T-cell (primary cell): ENCODE results near the gene GIT2. TPM values are rescaled to one million over a fixed set of nuclear protein-coding genes. Genes with fewer than 3 reads are reported as not detected.

ENCODE experiments used
- ATAC-seq, 4 experiments: fragments of 200-7000 bp in 3 of 4; fragments of 150-1000 bp in 1 of 4; cut with Tn5 transposase; replicated peaks in 1 of 4; 1 replicate in 3 of 4; 2 replicates in 1 of 4; pipeline ENCODE4 v1.10.0; 2021; ENCODE audit warnings: moderate library complexity in 3 of 4, mild to moderate bottlenecking in 2 of 4, moderate number of reproducible peaks in 1 of 4
- CTCF ChIA-PET, 2 donors: fragments of 300-600 bp; sonication (Branson Sonifier 250); formaldehyde crosslinking; loops; one replicate each; lab custom pipeline; 2022; ENCODE audit warnings: antibody characterized with exemption in 2 of 2; lab: Charles Lee
- POLR2A ChIA-PET, 2 donors: fragments of 300-600 bp; sonication (Branson Sonifier 250); formaldehyde crosslinking; loops; one replicate each; lab custom pipeline; 2022; ENCODE audit warnings: antibody characterized with exemption in 2 of 2; lab: Charles Lee
- DNase-seq, 35 experiments: peaks; one replicate each; pipeline versions ENCODE4 v3.0.0 to v3.0.0-alpha.2; 2013 to 2023
- H3K27ac ChIP-seq: one replicate; pipeline ENCODE4 v1.5.1; 2013; ENCODE audit warnings: low read length
- H3K27me3 ChIP-seq, 2 experiments: replicated peaks in 1 of 2; 1 replicate in 1 of 2; 2 replicates in 1 of 2; pipeline versions ENCODE4 v1.6.1 to v1.7.0; 2013; ENCODE audit warnings: low read length in 1 of 2, mixed read lengths in 1 of 2; ENCODE audit not compliant: control insufficient read depth in 2 of 2, insufficient read depth in 2 of 2; ENCODE audit errors: extremely low read depth in 1 of 2
- H3K36me3 ChIP-seq, 2 donors: 1 replicate in 1 of 2; 2 replicates in 1 of 2; pipeline versions ENCODE4 v1.6.1 to v1.7.0; 2013; ENCODE audit warnings: low read length in 1 of 2; ENCODE audit not compliant: control insufficient read depth in 2 of 2, insufficient read depth in 1 of 2; ENCODE audit errors: extremely low read depth in 1 of 2
- H3K4me1 ChIP-seq, 2 experiments: 1 replicate in 1 of 2; 2 replicates in 1 of 2; pipeline versions ENCODE4 v1.6.1 to v1.7.0; 2013; ENCODE audit warnings: low read length in 2 of 2, mixed read lengths in 1 of 2; ENCODE audit not compliant: insufficient read depth in 2 of 2, control insufficient read depth in 1 of 2; ENCODE audit errors: extremely low read depth in 1 of 2
- H3K4me3 ChIP-seq, 2 donors: 1 replicate in 1 of 2; 2 replicates in 1 of 2; pipeline versions ENCODE4 v1.5.1 to v1.7.0; 2013; ENCODE audit warnings: mild to moderate bottlenecking in 2 of 2, low read length in 1 of 2, moderate library complexity in 1 of 2; ENCODE audit not compliant: control insufficient read depth in 1 of 2; ENCODE audit errors: extremely low read depth in 1 of 2
- H3K9me3 ChIP-seq: 2 replicates; pipeline ENCODE4 v1.7.0; 2013
- H3K27ac Mint-ChIP-seq, 2 donors: one replicate each; pipeline ENCODE4 v1.8.0; 2020 to 2021; ENCODE audit warnings: mild to moderate bottlenecking in 2 of 2, mixed read lengths in 2 of 2
- H3K27me3 Mint-ChIP-seq, 2 donors: one replicate each; pipeline ENCODE4 v1.8.0; 2021 to 2022; ENCODE audit warnings: mixed read lengths in 2 of 2
- H3K36me3 Mint-ChIP-seq: one replicate; pipeline ENCODE4 v1.8.0; 2021; ENCODE audit warnings: mixed read lengths
- H3K4me1 Mint-ChIP-seq, 3 donors: one replicate each; pipeline ENCODE4 v1.8.0; 2020 to 2022; ENCODE audit warnings: mixed read lengths in 3 of 3, mild to moderate bottlenecking in 1 of 3
- H3K4me3 Mint-ChIP-seq, 3 donors: one replicate each; pipeline ENCODE4 v1.8.0; 2020 to 2022; ENCODE audit warnings: mild to moderate bottlenecking in 3 of 3, mixed read lengths in 3 of 3, moderate library complexity in 3 of 3
- H3K9me3 Mint-ChIP-seq, 3 donors: one replicate each; pipeline ENCODE4 v1.8.0; 2020 to 2022; ENCODE audit warnings: mixed read lengths in 3 of 3
- WGBS: methylation state at CpG from one replicate; pipeline ENCODE4 v1.1.5; 2013; ENCODE audit warnings: missing lambda C conversion rate; ENCODE audit not compliant: insufficient coverage; 5-methylcytosine and 5-hydroxymethylcytosine counted together
- total RNA-seq, 35 experiments: library from RNA in 6 of 35; stranded (reverse) in 6 of 35; fragments of 120-200 nt in 1 of 35; gene quantifications; one replicate each; pipeline versions ENCODE4 v1.2.1 to v1.2.4 and lab custom pipeline; 2013 to 2026

The GIT2 gene
- total RNA-seq, 5 donors from 2014 or later (not counting 1 experiment from before 2014, with no cell fraction given): 96.7 to 132 (median 108) TPM

GRCh38 chr12:109967383-109968031, 28.7 kb downstream of the GIT2 start:
- CTCF ChIA-PET: interaction anchor here in 1 of 2 donors (0.5 to 1.2 kb wide), 4 partner anchors 9 to 114 kb away, joined by 3 to 5 read pairs (median 3); no protein-coding TSS in a partner anchor
- H3K4me3 ChIP-seq: peak overlapping the region in 1 of 2 donors; percentile 18
- H3K36me3 Mint-ChIP-seq: peaks cover 40% of the 10 kb centered on the region
- H3K27ac ChIP-seq: peak overlapping the region; percentile 63
- WGBS: 52% methylated on average over 4 of the region's 8 CpGs
- peak overlapping the region; percentile 74 to 86 for H3K27ac Mint-ChIP-seq
- H3K36me3 ChIP-seq: peaks cover 8 to 66% of the 10 kb centered on the region in 2 donors
- H3K4me3 Mint-ChIP-seq: peak overlapping the region; percentile 40 to 55 (median 45)
- DNase-seq (no peak), ATAC-seq (peak in 2 of 4 experiments; percentile 16 to 48)
- H3K4me1 ChIP-seq: peaks cover 0 to 16% of the 10 kb centered on the region in 2 experiments
- POLR2A ChIA-PET: interaction anchor here (0.6 kb wide), 2 partner anchors 10 to 27 kb away, joined by 3 read pairs; no protein-coding TSS in a partner anchor
- H3K9me3 ChIP-seq: no peaks in the 10 kb centered on the region
- no peaks in the 10 kb centered on the region for H3K27me3 Mint-ChIP-seq
- H3K9me3 Mint-ChIP-seq: no peaks in the 10 kb centered on the region
- H3K27me3 ChIP-seq: no peaks in the 10 kb centered on the region
- peaks cover 0 to 28% (median 13%) of the 10 kb centered on the region in 3 donors for H3K4me1 Mint-ChIP-seq

GRCh38 chr12:109966546-109966945, 29.6 kb downstream of the GIT2 start:
- Mint-ChIP-seq H3K4me3 (no peak overlapping the region), H3K9me3 (no peaks in the 10 kb centered on the region), H3K36me3 (peaks cover 42% of the 10 kb centered on the region), H3K27ac (peak overlapping the region; percentile 54 to 87), H3K4me1 (peaks cover 0 to 26% (median 13%) of the 10 kb centered on the region in 3 donors), H3K27me3 (no peaks in the 10 kb centered on the region)
- Histone ChIP-seq H3K4me1 (peaks cover 0 to 18% of the 10 kb centered on the region in 2 experiments), H3K36me3 (peaks cover 8 to 69% of the 10 kb centered on the region in 2 donors), H3K4me3 (no peak overlapping the region), H3K9me3 (no peaks in the 10 kb centered on the region), H3K27ac (no peak overlapping the region), H3K27me3 (no peaks in the 10 kb centered on the region)
- WGBS: 100% methylated on average over 1 of the region's 4 CpGs
- ChIA-PET CTCF (interaction anchor here in 1 of 2 donors (0.6 to 1.2 kb wide), 3 partner anchors 26 to 113 kb away, joined by 3 to 4 read pairs (median 3); no protein-coding TSS in a partner anchor), POLR2A (no interaction called here)
- DNase-seq (no peak), ATAC-seq (no peak)

GRCh38 chr12:109963743-109964429, 32.3 kb downstream of the GIT2 start:
- H3K27me3 ChIP-seq: no peaks in the 10 kb centered on the region
- H3K4me3 Mint-ChIP-seq: no peak overlapping the region
- H3K4me1 Mint-ChIP-seq: peaks cover 0 to 24% (median 11%) of the 10 kb centered on the region in 3 donors
- ATAC-seq (no peak), DNase-seq (no peak)
- ChIA-PET POLR2A (no interaction called here), CTCF (no interaction called here)
- no peaks in the 10 kb centered on the region for H3K27me3 Mint-ChIP-seq
- H3K36me3 ChIP-seq: peaks cover 11 to 73% of the 10 kb centered on the region in 2 donors
- H3K4me1 ChIP-seq: peaks cover 0 to 13% of the 10 kb centered on the region in 2 experiments
- no peak overlapping the region for H3K27ac Mint-ChIP-seq
- H3K9me3 ChIP-seq: no peaks in the 10 kb centered on the region
- H3K36me3 Mint-ChIP-seq: peaks cover 53% of the 10 kb centered on the region
- H3K27ac ChIP-seq: no peak overlapping the region
- WGBS: no CpG with 5 or more reads among the region's 4 CpGs
- H3K9me3 Mint-ChIP-seq: no peaks in the 10 kb centered on the region
- no peak overlapping the region for H3K4me3 ChIP-seq

GRCh38 chr12:109963330-109963729, 32.8 kb downstream of the GIT2 start:
- H3K27me3 ChIP-seq: no peaks in the 10 kb centered on the region
- Mint-ChIP-seq H3K4me3 (no peak overlapping the region), H3K27ac (peak overlapping the region; percentile 22 to 25), H3K9me3 (no peaks in the 10 kb centered on the region), H3K4me1 (peaks cover 0 to 24% (median 11%) of the 10 kb centered on the region in 3 donors), H3K36me3 (peaks cover 58% of the 10 kb centered on the region), H3K27me3 (no peaks in the 10 kb centered on the region)
- DNase-seq: no peak
- POLR2A ChIA-PET: no interaction called here
- CTCF ChIA-PET: no interaction called here
- H3K27ac ChIP-seq: no peak overlapping the region
- 100% methylated on average over 1 of the region's 1 CpG for WGBS
- H3K4me1 ChIP-seq: peaks cover 0 to 8% of the 10 kb centered on the region in 2 experiments
- H3K36me3 ChIP-seq: peaks cover 11 to 75% of the 10 kb centered on the region in 2 donors
- ATAC-seq: no peak
- H3K4me3 ChIP-seq: no peak overlapping the region
- no peaks in the 10 kb centered on the region for H3K9me3 ChIP-seq

- WGBS: no CpG with 5 or more reads among the region's 3 CpGs
- H3K4me1 ChIP-seq: peaks cover 0 to 3% of the 10 kb centered on the region in 2 experiments
- POLR2A ChIA-PET: no interaction called here
These were observed 33.8 kb downstream of the GIT2 start for GRCh38 chr12:109962398-109962797.

GRCh38 chr12:109961612-109962011, 34.6 kb downstream of the GIT2 start:
- ATAC-seq (no peak), DNase-seq (no peak)
- H3K4me1 Mint-ChIP-seq: peaks cover 0 to 13% (median 2%) of the 10 kb centered on the region in 3 donors
- no peaks in the 10 kb centered on the region for H3K9me3 Mint-ChIP-seq
- ChIA-PET CTCF (interaction anchor here in 1 of 2 donors (0.5 kb wide), 1 partner anchor 25 kb away, joined by 4 read pairs; no protein-coding TSS in a partner anchor), POLR2A (no interaction called here)
- no peak overlapping the region for H3K27ac Mint-ChIP-seq
- no peaks in the 10 kb centered on the region for H3K27me3 ChIP-seq
- H3K36me3 ChIP-seq: peaks cover 6 to 80% of the 10 kb centered on the region in 2 donors
- H3K27ac ChIP-seq: no peak overlapping the region
- H3K4me3 Mint-ChIP-seq: no peak overlapping the region
- peaks cover 0 to 3% of the 10 kb centered on the region in 2 experiments for H3K4me1 ChIP-seq
- peaks cover 61% of the 10 kb centered on the region for H3K36me3 Mint-ChIP-seq
- WGBS: 93% methylated on average over 6 of the region's 6 CpGs
- no peaks in the 10 kb centered on the region for H3K27me3 Mint-ChIP-seq
- H3K9me3 ChIP-seq: no peaks in the 10 kb centered on the region
- H3K4me3 ChIP-seq: no peak overlapping the region

More at GRCh38 chr12:109962398-109962797, 33.8 kb downstream of the GIT2 start:
- H3K36me3 Mint-ChIP-seq: peaks cover 60% of the 10 kb centered on the region
- H3K4me3 Mint-ChIP-seq: no peak overlapping the region
- DNase-seq: no peak
- no peak overlapping the region for H3K27ac Mint-ChIP-seq
- CTCF ChIA-PET: interaction anchor here in 1 of 2 donors (0.5 kb wide), 1 partner anchor 25 kb away, joined by 4 read pairs; no protein-coding TSS in a partner anchor
- no peaks in the 10 kb centered on the region for H3K27me3 ChIP-seq
- H3K27ac ChIP-seq: no peak overlapping the region
- peaks cover 0 to 16% (median 4%) of the 10 kb centered on the region in 3 donors for H3K4me1 Mint-ChIP-seq
- H3K4me3 ChIP-seq: no peak overlapping the region
- H3K9me3 ChIP-seq: no peaks in the 10 kb centered on the region
- peaks cover 8 to 79% of the 10 kb centered on the region in 2 donors for H3K36me3 ChIP-seq
- H3K9me3 Mint-ChIP-seq: no peaks in the 10 kb centered on the region
- no peaks in the 10 kb centered on the region for H3K27me3 Mint-ChIP-seq
- no peak for ATAC-seq
